HG02610 (cell line): ENCODE results near the gene SMPDL3A.

Experiments
- ATAC-seq: cut with Tn5 transposase; IDR thresholded peaks from one replicate; pipeline ENCODE4 v1.9.1; 2021; ENCODE audit warnings: mild to moderate bottlenecking, moderate library complexity; ENCODE audit not compliant: unreplicated experiment

Gene SMPDL3A

DNA sequence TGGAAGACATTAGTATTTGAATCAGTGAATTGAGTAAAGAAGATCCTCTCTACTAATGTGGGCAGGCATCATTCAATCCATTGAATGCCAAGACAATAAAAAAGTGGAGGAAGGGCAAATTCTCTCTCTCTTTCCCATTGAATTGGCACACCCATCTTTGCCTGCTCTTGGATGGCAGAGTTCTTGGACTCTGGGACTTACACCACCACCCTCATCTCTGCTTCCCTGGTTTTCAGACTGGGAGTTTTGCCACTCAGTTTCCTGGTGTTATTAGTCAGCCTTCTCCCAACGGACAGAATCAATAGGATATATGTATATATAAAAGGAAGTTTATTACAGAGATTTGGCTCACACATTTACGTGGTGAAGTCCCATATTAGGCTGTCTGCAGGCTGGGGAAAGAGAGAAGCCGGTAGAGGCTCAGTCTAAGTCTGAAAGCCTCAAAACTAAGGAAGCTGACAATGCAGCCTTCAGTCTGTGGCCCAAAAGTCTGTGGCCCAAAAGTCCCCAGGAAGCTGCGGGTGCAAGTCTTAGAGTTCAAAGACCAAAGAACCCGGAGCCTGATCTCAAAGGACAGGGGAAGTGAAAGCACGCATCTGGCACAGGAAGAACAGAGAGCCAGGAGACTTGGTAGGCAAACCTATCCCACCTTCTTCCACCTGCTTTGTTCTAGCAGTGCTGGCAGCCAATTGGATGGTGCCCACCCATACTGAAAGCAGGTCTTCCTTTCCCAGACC is 64.4 kb downstream of the SMPDL3A start:
- ATAC-seq, result peak; percentile 79
